K562 (cell line): ENCODE data around the gene DHRS13. TPM values are rescaled to one million over a fixed set of nuclear protein-coding genes. Genes with fewer than 3 reads are reported as not detected.
A peak's percentile ranks its signal among the peaks of the same experiment; 100 is the strongest.

Experiments
- BHLHE40 ChIP-seq: IDR thresholded peaks from 2 replicates; pipeline ENCODE4 v1.6.1; 2011; ENCODE audit warnings: low read length, improper control_type of control experiment
- ERF ChIP-seq: fragments of 450-650 bp; formaldehyde crosslinking; IDR thresholded peaks from 2 replicates; pipeline ENCODE4 v1.4.0; 2020; ENCODE audit warnings: mild to moderate bottlenecking, mixed read lengths
- ESRRA ChIP-seq: fragments of 450-650 bp; IDR thresholded peaks from 2 replicates; pipeline ENCODE4 v1.6.1; 2014; ENCODE audit warnings: low read depth, mild to moderate bottlenecking, moderate library complexity, borderline replicate concordance
- GATA2 ChIP-seq: sonication (generic); formaldehyde crosslinking; IDR thresholded peaks from 2 replicates; pipeline ENCODE4 v1.4.0; 2020; ENCODE audit warnings: mild to moderate bottlenecking, missing genetic modification reagents
- ILF3 ChIP-seq: fragments of 450-650 bp; IDR thresholded peaks from 2 replicates; pipeline ENCODE4 v1.6.1; 2018; ENCODE audit warnings: antibody characterized with exemption, mild to moderate bottlenecking, moderate library complexity, borderline replicate concordance
- LARP7 ChIP-seq: fragments of 450-650 bp; IDR thresholded peaks from 2 replicates; pipeline ENCODE4 v1.6.1; 2016
- NCOA2 ChIP-seq, 2 experiments: fragments of 450-650 bp; IDR thresholded peaks; 2 replicates each; pipeline ENCODE4 v1.6.1; 2018; ENCODE audit warnings: mild to moderate bottlenecking in 2 of 2, moderate library complexity in 1 of 2; ENCODE audit not compliant: partially characterized antibody in 2 of 2
- NEUROD1 ChIP-seq: fragments of 150-350 bp; IDR thresholded peaks from 2 replicates; pipeline ENCODE4 v1.6.1; 2014; ENCODE audit warnings: borderline replicate concordance, low read length, low read depth; ENCODE audit not compliant: partially characterized antibody
- NFIC ChIP-seq: fragments of 450-650 bp; IDR thresholded peaks from 2 replicates; pipeline ENCODE4 v1.6.1; 2017; ENCODE audit warnings: mild to moderate bottlenecking, inconsistent platforms
- TCF7L2 ChIP-seq: fragments of 150-350 bp; IDR thresholded peaks from 2 replicates; pipeline ENCODE4 v1.6.1; 2016; ENCODE audit warnings: low read depth, mild to moderate bottlenecking, low read length, moderate library complexity
- TEAD2 ChIP-seq: fragments of 450-650 bp; IDR thresholded peaks from 2 replicates; pipeline ENCODE4 v1.6.1; 2016; ENCODE audit warnings: missing genetic modification characterization, control low read depth, missing compliant biosample characterization
- U2AF2 ChIP-seq: fragments of 200-400 bp; formaldehyde crosslinking; optimal IDR thresholded peaks from 2 replicates; pipeline ENCODE3; 2017; ENCODE audit warnings: low read depth, mild to moderate bottlenecking, low read length
- YBX1 ChIP-seq: fragments of 450-650 bp; IDR thresholded peaks from 2 replicates; pipeline ENCODE4 v1.7.1; 2016; ENCODE audit warnings: mild to moderate bottlenecking
- YY1 ChIP-seq, 3 experiments: IDR thresholded peaks; 2 replicates each; pipeline ENCODE4 v1.6.1; 2011; ENCODE audit warnings: low read length in 2 of 3, mild to moderate bottlenecking in 2 of 3, moderate library complexity in 2 of 3, borderline replicate concordance in 1 of 3, control low read depth in 1 of 3, low read depth in 1 of 3; ENCODE audit not compliant: insufficient read depth in 3 of 3, insufficient replicate concordance in 2 of 3, control insufficient read depth in 1 of 3, insufficient read length in 1 of 3; ENCODE audit errors: extremely low read depth in 1 of 3
- ZC3H11A ChIP-seq: IDR thresholded peaks from 2 replicates; pipeline ENCODE4 v1.6.1; 2012; ENCODE audit warnings: low read depth, low read length, improper control_type of control experiment
- ZNF347 ChIP-seq: fragments of 450-650 bp; formaldehyde crosslinking; IDR thresholded peaks from 2 replicates; pipeline ENCODE4 v1.4.0; 2020; ENCODE audit warnings: low read depth, mild to moderate bottlenecking, moderate library complexity
- ZNF583 ChIP-seq: fragments of 250-450 bp; sonication (Bioruptor Pico); IDR thresholded peaks from 2 replicates; pipeline ENCODE4 v1.4.0; 2020
- polyA plus RNA-seq, 8 experiments: library from polyadenylated mRNA; depleted of rRNA in 4 of 8; stranded (reverse) in 5 of 8; unstranded in 3 of 8; fragments of >200 nt; fragmentation: Nextera tagmentation in 2 of 8; fragmentation: Illumina TruSeq in 1 of 8; extraction: Ambion mirVana in 2 of 8; extraction: Trizol in 1 of 8; gene quantifications; 2 replicates each; pipeline versions ENCODE4 v1.2.1 to v1.2.3, GENCODE V29; 2011 to 2014; ENCODE audit warnings: inconsistent platforms in 1 of 8, missing spikeins in 1 of 8
- total RNA-seq, 7 experiments: library from RNA; depleted of rRNA in 6 of 7; stranded (reverse); fragments of >200 nt in 6 of 7; fragmentation: Illumina TruSeq in 2 of 7; extraction: Trizol in 2 of 7; gene quantifications; 2 replicates each; pipeline versions ENCODE4 v1.2.1 to v1.2.3, GENCODE V29; 2011 to 2021; ENCODE audit warnings: low replicate concordance in 1 of 7
- TF ChIP-seq, protein P1 (sequence below): sonication (generic); formaldehyde crosslinking; IDR thresholded peaks from 2 replicates; pipeline ENCODE4 v1.5.0; 2020; ENCODE audit warnings: missing genetic modification reagents
- TF ChIP-seq, protein P2 (sequence below): fragments of 450-650 bp; formaldehyde crosslinking; IDR thresholded peaks from 2 replicates; pipeline ENCODE4 v1.4.0; 2020; ENCODE audit warnings: mild to moderate bottlenecking, moderate library complexity
- TF ChIP-seq, protein P3 (sequence below): sonication (generic); formaldehyde crosslinking; IDR thresholded peaks from 2 replicates; pipeline ENCODE4 v1.9.0; 2022; ENCODE audit warnings: mild to moderate bottlenecking, missing genetic modification reagents
- TF ChIP-seq, protein P4 (sequence below), 2 experiments: fragments of 150-350 bp in 1 of 2; IDR thresholded peaks; 2 replicates each; pipeline ENCODE4 v1.6.1; 2012 to 2016; ENCODE audit warnings: low read depth in 2 of 2, low read length in 2 of 2, mild to moderate bottlenecking in 1 of 2, moderate library complexity in 1 of 2

Gene DHRS13
- total and polyA plus RNA-seq, 9 of the 15 experiments (the other 6 are each of a cell fraction or from before 2014, with no cell fraction given): 0.32 to 52.3 (median 34.3) TPM; not detected in 1

DNA sequence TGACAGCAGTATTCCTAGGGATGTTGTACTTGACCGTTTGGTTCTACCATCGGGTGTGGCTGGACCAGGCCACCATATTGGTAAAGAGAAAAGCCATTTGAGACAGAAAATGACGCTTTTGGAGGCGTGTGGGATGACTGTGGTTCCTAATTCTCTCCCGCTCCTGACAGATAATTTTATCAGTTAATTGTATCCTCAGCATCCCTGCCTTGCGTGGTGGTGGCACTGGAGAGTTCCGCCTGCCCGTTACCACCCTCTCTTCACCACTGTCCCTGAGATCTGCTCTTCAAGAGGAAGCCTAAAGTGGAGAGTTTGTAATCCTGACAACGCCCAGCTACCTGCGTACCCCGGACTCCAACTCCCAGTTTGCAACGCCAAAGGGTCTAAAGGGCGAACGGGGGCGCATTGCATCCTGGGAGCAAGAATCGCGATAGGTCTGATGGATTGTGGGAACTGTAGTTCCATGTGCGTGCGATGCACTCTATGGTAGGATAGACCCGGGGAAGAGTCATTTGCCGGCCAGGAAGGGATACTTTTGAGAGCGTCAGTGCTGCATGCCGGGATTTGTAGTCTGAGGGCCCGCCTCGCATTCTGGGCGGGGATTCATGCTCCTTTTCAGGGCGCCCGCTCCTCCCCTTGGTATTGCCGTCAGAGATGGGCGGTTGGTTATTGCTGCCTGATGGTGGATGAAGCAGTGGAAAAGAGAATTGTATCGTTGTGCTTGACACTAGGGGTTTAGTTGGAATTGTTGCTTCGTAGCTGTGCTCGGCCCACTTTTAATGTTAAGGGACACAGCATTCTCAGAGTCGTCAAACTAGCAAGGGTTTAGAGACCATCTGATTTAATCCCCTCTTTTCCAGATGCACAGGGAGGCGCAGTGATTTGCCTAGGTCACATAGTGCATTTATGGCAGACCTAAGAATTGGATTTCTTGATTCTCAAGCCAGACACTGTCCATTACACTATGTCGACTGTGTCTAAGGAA is 49.4 kb upstream of the DHRS13 start (continued):
- TF ChIP-seq ERF (CRISPR knock-in tag) (0 out of 2 replicates have a peak, but pooled peaks have one; percentile 12), ZNF347 (CRISPR knock-in tag) (no peak), ILF3 (no peak), TEAD2 (tag) (no peak), LARP7 (no peak), NFIC (peak; percentile 6; the same call in 1 of the 2 replicates), YBX1 (no peak), BHLHE40 (peak; percentile 12; the same call in 1 of the 2 replicates), TCF7L2 (no peak), ZNF583 (CRISPR knock-in tag) (peak; percentile 75; the same call in 1 of the 2 replicates), NEUROD1 (peak; percentile 51), U2AF2 (no peak), GATA2 (CRISPR knock-in tag) (no peak), NCOA2 (IDR thresholded peaks at IDR 0.05; ENCODE audit: partially characterized antibody in 2 of 2) (no peak), YY1 (IDR thresholded peaks at IDR 0.05; ENCODE audit: borderline replicate concordance in 1 of 3, control insufficient read depth in 1 of 3, extremely low read depth in 1 of 3, insufficient read depth in 3 of 3, insufficient read length in 1 of 3, insufficient replicate concordance in 2 of 3, low read depth in 1 of 3, low read length in 2 of 3) (peak in 2 of 3 experiments; percentile 3 to 79), ESRRA (no peak; the same call in none of the 2 replicates), ZC3H11A (no peak)
- TF ChIP-seq, protein P1, sequence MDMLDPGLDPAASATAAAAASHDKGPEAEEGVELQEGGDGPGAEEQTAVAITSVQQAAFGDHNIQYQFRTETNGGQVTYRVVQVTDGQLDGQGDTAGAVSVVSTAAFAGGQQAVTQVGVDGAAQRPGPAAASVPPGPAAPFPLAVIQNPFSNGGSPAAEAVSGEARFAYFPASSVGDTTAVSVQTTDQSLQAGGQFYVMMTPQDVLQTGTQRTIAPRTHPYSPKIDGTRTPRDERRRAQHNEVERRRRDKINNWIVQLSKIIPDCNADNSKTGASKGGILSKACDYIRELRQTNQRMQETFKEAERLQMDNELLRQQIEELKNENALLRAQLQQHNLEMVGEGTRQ (CRISPR knock-in tag): no peak
- TF ChIP-seq, protein P2, sequence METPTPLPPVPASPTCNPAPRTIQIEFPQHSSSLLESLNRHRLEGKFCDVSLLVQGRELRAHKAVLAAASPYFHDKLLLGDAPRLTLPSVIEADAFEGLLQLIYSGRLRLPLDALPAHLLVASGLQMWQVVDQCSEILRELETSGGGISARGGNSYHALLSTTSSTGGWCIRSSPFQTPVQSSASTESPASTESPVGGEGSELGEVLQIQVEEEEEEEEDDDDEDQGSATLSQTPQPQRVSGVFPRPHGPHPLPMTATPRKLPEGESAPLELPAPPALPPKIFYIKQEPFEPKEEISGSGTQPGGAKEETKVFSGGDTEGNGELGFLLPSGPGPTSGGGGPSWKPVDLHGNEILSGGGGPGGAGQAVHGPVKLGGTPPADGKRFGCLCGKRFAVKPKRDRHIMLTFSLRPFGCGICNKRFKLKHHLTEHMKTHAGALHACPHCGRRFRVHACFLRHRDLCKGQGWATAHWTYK (CRISPR knock-in tag): peak; percentile 84
- TF ChIP-seq, protein P3, sequence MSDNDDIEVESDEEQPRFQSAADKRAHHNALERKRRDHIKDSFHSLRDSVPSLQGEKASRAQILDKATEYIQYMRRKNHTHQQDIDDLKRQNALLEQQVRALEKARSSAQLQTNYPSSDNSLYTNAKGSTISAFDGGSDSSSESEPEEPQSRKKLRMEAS (CRISPR knock-in tag): no peak
- TF ChIP-seq, protein P4, sequence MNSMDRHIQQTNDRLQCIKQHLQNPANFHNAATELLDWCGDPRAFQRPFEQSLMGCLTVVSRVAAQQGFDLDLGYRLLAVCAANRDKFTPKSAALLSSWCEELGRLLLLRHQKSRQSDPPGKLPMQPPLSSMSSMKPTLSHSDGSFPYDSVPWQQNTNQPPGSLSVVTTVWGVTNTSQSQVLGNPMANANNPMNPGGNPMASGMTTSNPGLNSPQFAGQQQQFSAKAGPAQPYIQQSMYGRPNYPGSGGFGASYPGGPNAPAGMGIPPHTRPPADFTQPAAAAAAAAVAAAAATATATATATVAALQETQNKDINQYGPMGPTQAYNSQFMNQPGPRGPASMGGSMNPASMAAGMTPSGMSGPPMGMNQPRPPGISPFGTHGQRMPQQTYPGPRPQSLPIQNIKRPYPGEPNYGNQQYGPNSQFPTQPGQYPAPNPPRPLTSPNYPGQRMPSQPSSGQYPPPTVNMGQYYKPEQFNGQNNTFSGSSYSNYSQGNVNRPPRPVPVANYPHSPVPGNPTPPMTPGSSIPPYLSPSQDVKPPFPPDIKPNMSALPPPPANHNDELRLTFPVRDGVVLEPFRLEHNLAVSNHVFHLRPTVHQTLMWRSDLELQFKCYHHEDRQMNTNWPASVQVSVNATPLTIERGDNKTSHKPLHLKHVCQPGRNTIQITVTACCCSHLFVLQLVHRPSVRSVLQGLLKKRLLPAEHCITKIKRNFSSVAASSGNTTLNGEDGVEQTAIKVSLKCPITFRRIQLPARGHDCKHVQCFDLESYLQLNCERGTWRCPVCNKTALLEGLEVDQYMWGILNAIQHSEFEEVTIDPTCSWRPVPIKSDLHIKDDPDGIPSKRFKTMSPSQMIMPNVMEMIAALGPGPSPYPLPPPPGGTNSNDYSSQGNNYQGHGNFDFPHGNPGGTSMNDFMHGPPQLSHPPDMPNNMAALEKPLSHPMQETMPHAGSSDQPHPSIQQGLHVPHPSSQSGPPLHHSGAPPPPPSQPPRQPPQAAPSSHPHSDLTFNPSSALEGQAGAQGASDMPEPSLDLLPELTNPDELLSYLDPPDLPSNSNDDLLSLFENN (IDR thresholded peaks at IDR 0.05; ENCODE audit: low read depth in 2 of 2, low read length in 2 of 2): peak in 1 of 2 experiments; percentile 51; a peak in 1 of 4 replicates
